ENCODE results near the gene CD99L2.

DNA sequence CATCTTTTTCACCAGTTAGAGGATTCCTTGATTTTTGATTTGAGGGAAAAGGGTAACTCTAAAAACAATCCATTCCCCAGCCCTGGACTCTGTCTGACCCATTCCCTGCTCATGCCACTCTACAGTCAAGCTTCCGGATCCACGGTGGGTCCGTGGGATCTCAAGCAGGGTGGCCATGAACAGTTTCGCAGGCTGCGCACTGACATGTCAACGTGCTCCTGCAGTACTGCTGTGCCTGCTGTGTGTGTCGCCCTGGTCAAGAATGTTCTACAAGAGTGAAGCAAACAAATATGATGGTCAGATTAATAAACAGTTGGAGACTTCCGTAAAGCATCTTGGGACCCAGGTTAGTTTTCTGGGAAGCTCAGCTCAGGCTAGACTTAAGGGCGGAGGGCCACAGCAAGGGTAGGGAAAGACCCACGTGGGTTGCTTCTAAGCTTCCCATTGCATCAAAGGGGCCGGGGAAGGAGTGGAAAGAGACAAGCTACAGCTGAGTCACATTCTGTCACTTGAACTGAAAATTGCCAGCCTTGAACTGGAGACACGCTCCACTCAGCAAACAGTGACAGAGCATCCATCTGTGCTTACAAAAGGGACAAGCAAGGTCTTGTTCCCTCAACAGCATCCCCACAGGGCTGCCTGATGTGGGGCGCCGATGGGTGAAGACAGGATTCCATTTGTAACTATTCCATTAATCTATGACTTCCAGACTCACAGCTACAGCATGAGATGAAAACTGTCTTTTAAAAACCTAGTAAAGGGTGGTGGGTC, 123.5 kb downstream of the CD99L2 start:
- TF ChIP-seq POLR2A (IDR thresholded peaks at IDR 0.05), result no peak
- TF ChIP-seq CTCF (IDR thresholded peaks at IDR 0.05), result no peak
